ENCODE measurements around the gene REPIN1. TPM values are rescaled to one million over a fixed set of nuclear protein-coding genes. Genes with fewer than 3 reads are reported as not detected.

The REPIN1 gene
- polyA plus RNA-seq, 1 of the 3 experiments (the other 2 are of a cell fraction), result 91.6 TPM

- POLR2A ChIA-PET, result interaction anchor here (2.1 kb wide), 1 partner anchor 11 kb away, joined by 4 read pairs; no protein-coding TSS in a partner anchor
- H3K4me1 ChIP-seq (ENCODE audit: control insufficient read depth in 1 of 2, insufficient read depth in 2 of 2, low read depth in 1 of 2, low read length in 1 of 2), result peaks cover 0 to 7% of the 10 kb centered on the region in 2 experiments; a peak in 1 of 4 replicates
- peak; percentile 52 for DNase-seq
Measured at GRCh38 chr7:150324373-150324961, 44.2 kb upstream of the REPIN1 start.

More at GRCh38 chr7:150324373-150324961, 44.2 kb upstream of the REPIN1 start:
- Histone ChIP-seq H2AFZ (ENCODE audit: low read depth) (no peak overlapping the region), H3K27ac (ENCODE audit: low read depth in 2 of 2, low read length in 1 of 2) (no peak overlapping the region), H3K79me2 (ENCODE audit: insufficient read depth) (no peaks in the 10 kb centered on the region), H4K20me1 (ENCODE audit: insufficient read depth) (no peaks in the 10 kb centered on the region), H3K9me3 (no peaks in the 10 kb centered on the region), H3K4me2 (no peak overlapping the region), H3F3A (replicated peaks; ENCODE audit: insufficient read depth) (no peaks in the 10 kb centered on the region), H3K9me2 (no peaks in the 10 kb centered on the region), H3K9ac (no peak overlapping the region), H3K27me3 (ENCODE audit: insufficient read depth) (peaks cover 5% of the 10 kb centered on the region; the same call in 1 of the 2 replicates), H3K4me3 (ENCODE audit: low read depth in 2 of 2, low read length in 1 of 2) (peak overlapping the region in 1 of 2 experiments; percentile 48; a peak in 1 of 4 replicates), H3K36me3 (replicated peaks in 1 of 2; ENCODE audit: control insufficient read depth in 1 of 2, insufficient read depth in 2 of 2, low read length in 1 of 2) (no peaks in the 10 kb centered on the region)
- CTCF ChIA-PET, result interaction anchor here (1.0 to 1.6 kb wide), 4 partner anchors 7 to 441 kb away, joined by 3 to 9 read pairs (median 4); no protein-coding TSS in a partner anchor
- TF ChIP-seq RXRA (IDR thresholded peaks at IDR 0.05; ENCODE audit: borderline replicate concordance, low read depth), result no peak
- TF ChIP-seq MXI1 (IDR thresholded peaks at IDR 0.05; ENCODE audit: low read depth, low read length), result no peak
- no peak for TF ChIP-seq ELF1 (IDR thresholded peaks at IDR 0.05)
- TF ChIP-seq TAF1 (IDR thresholded peaks at IDR 0.05; ENCODE audit: borderline replicate concordance, low read depth, low read length), result no peak
- TF ChIP-seq SMC3 (IDR thresholded peaks at IDR 0.05; ENCODE audit: low read depth, low read length), result no peak
- no peak for TF ChIP-seq REST (IDR thresholded peaks at IDR 0.05; ENCODE audit: low read depth, low read length)
- TF ChIP-seq FOXJ3 (CRISPR knock-in tag; IDR thresholded peaks at IDR 0.05), result no peak
- TF ChIP-seq NFIC (IDR thresholded peaks at IDR 0.05; ENCODE audit: borderline replicate concordance), result no peak
- no peak for TF ChIP-seq PBX3 (IDR thresholded peaks at IDR 0.05)
- TF ChIP-seq RCOR1 (IDR thresholded peaks at IDR 0.05; ENCODE audit: low read length), result no peak
- TF ChIP-seq MEF2A (IDR thresholded peaks at IDR 0.05; ENCODE audit: borderline replicate concordance, low read depth), result no peak
- TF ChIP-seq YY1 (IDR thresholded peaks at IDR 0.05; ENCODE audit: low read depth), result no peak
- TF ChIP-seq JUND (IDR thresholded peaks at IDR 0.05), result no peak
- TF ChIP-seq CTCF (IDR thresholded peaks at IDR 0.05), result no peak
- no peak for TF ChIP-seq IRF3 (IDR thresholded peaks at IDR 0.05; ENCODE audit: low read depth, low read length)
- no peak for TF ChIP-seq EZH2phosphoT487 (IDR thresholded peaks at IDR 0.05; ENCODE audit: borderline replicate concordance, low read depth)
- WGBS (ENCODE audit: low lambda C conversion rate), result 91% methylated on average over 11 of the region's 12 CpGs
